Sciatic nerve (tissue), 2 donors: ENCODE data around the gene ATF1. TPM values are rescaled to one million over a fixed set of nuclear protein-coding genes. Genes with fewer than 3 reads are reported as not detected.
A peak's percentile ranks its signal among the peaks of the same experiment; 100 is the strongest.
"Not testable (repeated sequence)": the region's sequence is repeated elsewhere in the genome, so short reads cannot be mapped to it uniquely, and the experiment has no call there.

Experiments used
- ATAC-seq: fragments of 200-7000 bp; cut with Tn5 transposase; one replicate; pipeline ENCODE4 v1.9.1; 2020; ENCODE audit warnings: mild to moderate bottlenecking, moderate library complexity
- DNase-seq: peaks from one replicate; pipeline ENCODE4 v3.0.0-alpha.2; 2020; ENCODE audit warnings: low spot score
- intact Hi-C: fragments of 100-400 bp; cut with DNase I; formaldehyde crosslinking; loops from one replicate; pipeline ENCODE4 v1.14.2; 2022
- total RNA-seq: library from RNA; stranded (reverse); fragmentation: NEBNext Ultra II Directional; extraction: Animal tissue kit (Norgen Biotek cat#: 25700); gene quantifications from one replicate; pipeline ENCODE4 v1.2.1, GENCODE V29; 2021
- donor health status: DM: no; HTN: no; CAD: no.
- donor health status: DM: no; HTN: no; CAD: no.

ATF1 gene
- total RNA-seq, 1 donor from 2014 or later: 44.2 TPM

DNA sequence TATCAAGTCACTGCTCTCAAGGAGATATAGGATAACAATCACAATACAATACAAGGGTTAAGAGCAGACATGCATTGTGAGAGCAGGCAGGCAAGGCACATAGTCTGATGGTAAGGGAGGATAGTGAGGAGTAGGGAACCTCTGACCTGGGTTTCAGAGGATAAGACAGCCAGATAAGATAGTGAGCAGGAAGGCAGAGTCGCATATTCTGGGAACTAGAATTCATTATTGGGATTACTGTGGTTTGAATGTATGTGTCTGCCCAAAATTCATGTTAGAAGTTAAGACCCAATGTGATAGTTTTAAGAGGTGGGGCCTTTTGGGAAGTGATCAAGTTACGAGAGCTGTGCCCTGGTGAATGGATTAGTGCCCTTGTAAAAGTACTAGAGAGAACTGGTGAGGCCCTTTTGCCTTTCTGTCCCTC lies 14.4 kb upstream of the ATF1 start:
- DNase-seq: no peak
- intact Hi-C loops: no loop called here
- ATAC-seq: no peak

- intact Hi-C loops: no loop called here
- DNase-seq (no peak), ATAC-seq (no peak)
Measured at GRCh38 chr12:50750366-50750765, 13.5 kb upstream of the ATF1 start.

- ATAC-seq: no peak
- no peak for DNase-seq
- intact Hi-C loops: no loop called here
Measured at GRCh38 chr12:50751948-50752721, 11.8 kb upstream of the ATF1 start.

DNA sequence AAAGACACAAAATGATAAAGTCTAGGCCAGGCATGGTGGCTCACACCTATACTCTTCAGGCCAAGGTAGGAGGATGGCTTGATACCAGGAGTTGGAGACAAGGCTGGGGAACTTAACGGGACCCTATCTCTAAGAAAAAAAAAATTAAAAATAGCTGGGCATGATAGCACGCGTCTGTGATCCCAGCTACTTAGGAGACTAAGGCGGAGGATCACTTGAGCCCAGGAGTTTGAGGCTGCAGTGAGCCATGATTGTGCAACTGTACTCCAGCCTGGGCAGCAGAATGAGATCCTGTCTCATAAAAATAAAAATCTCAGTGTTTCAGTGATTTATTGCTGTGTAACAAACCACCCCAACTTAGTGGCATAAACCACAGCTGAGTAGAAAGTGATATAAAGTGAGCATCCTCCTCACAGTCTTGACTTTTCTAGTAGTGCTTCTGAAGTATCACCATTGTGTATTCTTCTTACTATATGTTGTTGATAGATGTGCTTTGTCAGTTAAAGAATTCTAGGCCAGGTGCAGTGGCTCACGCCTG lies 10.6 kb upstream of the ATF1 start:
- DNase-seq: no peak
- ATAC-seq: no peak
- intact Hi-C loops: no loop called here

- ATAC-seq (peak; percentile 65), DNase-seq (peak; percentile 77)
- intact Hi-C loops: loop anchor here (5.0 kb wide), 1 partner anchor 1117 kb away; no protein-coding TSS in a partner anchor
Measured at GRCh38 chr12:50764286-50765094, 589 bp downstream of the ATF1 start.

GRCh38 chr12:50765095-50765911 lies 1.4 kb downstream of the ATF1 start:
- ATAC-seq: peak; percentile 52
- intact Hi-C loops: no loop called here
- no peak for DNase-seq

DNA sequence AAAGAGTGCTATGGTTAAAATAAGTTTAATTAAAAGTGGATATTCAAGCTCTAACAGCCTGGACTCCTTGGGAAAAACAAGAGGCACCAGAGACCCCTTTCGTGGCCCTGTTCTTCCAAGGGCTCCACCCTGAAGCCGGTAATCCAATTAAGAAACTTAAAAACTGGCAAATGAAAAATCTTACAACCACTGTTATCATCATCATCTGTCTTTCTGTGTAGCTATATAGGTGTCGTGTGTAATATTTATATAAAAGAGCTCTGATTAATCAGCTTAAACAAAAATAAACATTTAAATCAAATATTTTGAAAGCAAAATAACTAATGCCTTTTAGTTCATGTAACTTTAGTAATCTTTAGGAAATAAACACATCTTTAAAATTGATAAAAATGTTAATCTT lies 4.5 kb downstream of the ATF1 start:
- DNase-seq: no peak
- ATAC-seq: no peak
- intact Hi-C loops: no loop called here

GRCh38 chr12:50768813-50769212 lies 4.9 kb downstream of the ATF1 start:
- ATAC-seq, DNase-seq, intact Hi-C loops: not testable (repeated sequence)

DNA sequence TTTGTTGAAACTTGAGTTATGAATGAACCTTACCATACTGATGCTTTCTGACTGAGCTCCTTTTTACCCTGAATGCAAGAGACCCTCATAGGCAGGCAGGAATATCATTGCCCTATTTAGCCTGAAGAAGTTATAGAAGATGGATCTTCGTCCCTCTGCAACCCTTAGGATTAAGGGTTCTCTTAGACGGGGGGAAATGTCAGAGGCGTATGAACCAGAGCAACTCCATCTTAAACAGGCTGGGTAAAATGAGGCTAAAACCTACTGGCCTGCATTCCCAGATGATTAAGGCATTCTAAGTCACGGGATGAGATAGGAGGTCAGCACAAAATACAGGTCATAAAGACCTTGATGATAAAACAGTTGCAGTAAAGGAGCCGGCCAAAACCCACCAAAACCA lies 7.5 kb downstream of the ATF1 start:
- DNase-seq (no peak), ATAC-seq (no peak)
- intact Hi-C loops: no loop called here

DNA sequence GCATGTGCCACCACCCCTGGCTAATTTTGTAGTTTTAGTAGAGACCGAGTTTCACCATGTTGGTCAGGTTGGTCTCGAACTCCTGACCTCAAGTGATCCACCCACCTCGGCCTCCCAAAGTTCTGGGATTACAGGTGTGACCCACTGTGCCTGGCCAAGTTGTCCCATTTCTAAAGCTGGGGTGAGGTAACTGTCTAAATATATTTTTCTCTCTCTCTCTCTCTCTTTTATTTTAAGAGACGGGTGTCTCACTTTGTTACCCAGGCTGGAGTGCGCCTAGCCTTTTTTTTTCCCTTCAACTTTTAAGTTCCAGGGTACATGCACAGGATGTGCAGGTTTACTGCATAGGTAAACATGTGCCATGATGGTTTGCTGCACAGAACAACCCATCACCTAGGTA lies 8.6 kb downstream of the ATF1 start:
- intact Hi-C loops: no loop called here
- DNase-seq (no peak), ATAC-seq (no peak)

DNA sequence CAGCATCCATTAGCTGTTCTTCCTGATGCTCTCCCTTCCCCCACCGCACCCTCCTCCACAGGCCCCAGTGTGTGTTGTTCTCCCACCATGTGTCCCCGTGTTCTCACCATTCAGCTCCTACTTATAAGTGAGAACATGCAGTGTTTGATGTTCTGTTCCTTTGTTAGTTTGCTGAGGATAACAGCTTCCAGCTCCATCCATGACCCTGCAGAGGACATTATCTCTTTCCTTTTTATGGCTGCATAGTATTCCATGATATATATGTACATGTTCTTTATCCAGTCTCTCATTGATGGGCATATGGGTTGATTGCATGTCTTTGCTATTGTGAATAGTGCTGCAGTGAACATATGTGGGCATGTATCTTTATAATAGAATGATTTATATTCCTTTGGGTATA lies 9.0 kb downstream of the ATF1 start:
- ATAC-seq (no peak), DNase-seq (no peak)
- intact Hi-C loops: no loop called here

DNA sequence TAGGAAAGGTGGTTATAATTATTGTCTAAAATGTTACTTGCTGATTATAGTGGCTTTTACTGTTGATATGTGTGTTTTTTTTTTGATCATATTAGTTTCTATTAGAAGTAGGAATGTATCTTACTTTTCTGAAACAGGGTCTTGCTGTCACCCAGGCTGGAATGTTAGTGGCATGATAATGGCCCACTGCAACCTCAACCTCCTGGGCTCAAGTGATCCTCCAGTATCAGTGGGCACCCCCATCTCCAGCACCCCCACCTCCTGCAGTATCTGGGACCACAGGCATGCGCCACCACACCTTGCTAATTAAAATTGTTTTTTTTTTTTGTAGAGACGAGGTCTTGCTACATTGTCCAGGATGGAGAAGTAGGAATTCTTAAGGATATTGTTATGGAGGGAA lies 11.3 kb downstream of the ATF1 start:
- intact Hi-C loops: no loop called here
- no peak for DNase-seq
- ATAC-seq: no peak

GRCh38 chr12:50776749-50777728 lies 13.1 kb downstream of the ATF1 start:
- no peak for DNase-seq
- no peak for ATAC-seq
- intact Hi-C loops: no loop called here

- intact Hi-C loops: no loop called here
- DNase-seq: no peak
- no peak for ATAC-seq
Measured at GRCh38 chr12:50778663-50779590, 15.0 kb downstream of the ATF1 start.

DNA sequence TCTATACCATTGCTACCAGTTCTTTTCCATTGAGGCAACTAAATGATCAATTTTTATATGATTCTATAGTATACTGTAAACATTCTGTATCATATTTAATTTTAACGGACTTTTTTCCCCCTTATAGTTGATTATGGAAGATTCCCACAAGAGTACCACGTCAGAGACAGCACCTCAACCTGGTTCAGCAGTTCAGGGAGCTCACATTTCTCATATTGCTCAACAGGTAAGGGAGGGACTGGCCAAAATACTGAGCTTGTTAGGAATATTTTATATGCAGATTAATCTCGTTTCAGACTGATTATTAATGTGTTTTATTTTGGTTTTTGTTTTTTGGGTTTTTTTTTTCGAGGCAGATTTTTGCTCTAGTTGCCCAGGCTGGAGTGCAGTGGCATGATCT lies 16.1 kb downstream of the ATF1 start:
- no peak for ATAC-seq
- no peak for DNase-seq
- intact Hi-C loops: loop anchor here (5.0 kb wide), 1 partner anchor 717 kb away; no protein-coding TSS in a partner anchor

DNA sequence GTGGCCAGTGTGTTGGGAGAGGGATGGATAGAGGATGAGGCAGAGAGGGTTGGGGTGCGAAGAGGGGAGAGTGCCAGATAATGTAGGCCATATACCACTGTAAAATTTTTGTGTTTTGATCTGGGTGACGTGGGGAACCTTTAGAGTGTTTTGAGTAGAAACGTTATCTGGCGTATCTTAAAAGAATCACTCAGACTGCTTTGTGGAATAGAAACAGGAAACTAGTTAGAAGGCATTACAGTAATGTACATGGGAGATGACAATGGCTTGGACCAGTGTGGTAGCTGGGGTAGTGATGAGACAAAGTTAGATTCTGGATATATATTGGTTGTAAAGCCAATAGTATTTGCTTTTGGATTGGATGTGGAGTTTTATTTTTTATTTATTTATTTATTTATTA lies 20.6 kb downstream of the ATF1 start:
- intact Hi-C loops: loop anchor here (5.0 kb wide), 1 partner anchor 713 kb away; no protein-coding TSS in a partner anchor
- DNase-seq (no peak), ATAC-seq (no peak)

GRCh38 chr12:50785406-50786001 lies 21.6 kb downstream of the ATF1 start:
- intact Hi-C loops: no loop called here
- DNase-seq (no peak), ATAC-seq (no peak)
